Suprapubic skin (tissue), 4 donors: ENCODE data around the gene LRRC1. TPM values are rescaled to one million over a fixed set of nuclear protein-coding genes. Genes with fewer than 3 reads are reported as not detected.

ENCODE experiments used
- DNase-seq, 2 donors: peaks; one replicate each; pipeline ENCODE4 v3.0.0-alpha.2; 2019; ENCODE audit warnings: low spot score in 2 of 2
- H3K27ac ChIP-seq: fragments of 200-600 bp; sonication (generic); one replicate; pipeline ENCODE4 v1.5.1; 2019
- H3K27me3 ChIP-seq: fragments of 200-600 bp; sonication (generic); one replicate; pipeline ENCODE4 v1.5.1; 2019
- H3K36me3 ChIP-seq: fragments of 200-600 bp; sonication (generic); one replicate; pipeline ENCODE4 v1.5.1; 2019
- H3K4me1 ChIP-seq: fragments of 200-600 bp; sonication (generic); one replicate; pipeline ENCODE4 v1.5.1; 2019
- H3K4me3 ChIP-seq: fragments of 200-600 bp; sonication (generic); one replicate; pipeline ENCODE4 v1.5.1; 2019; ENCODE audit warnings: mild to moderate bottlenecking
- H3K9me3 ChIP-seq: fragments of 200-600 bp; sonication (generic); one replicate; pipeline ENCODE4 v1.5.1; 2019
- CTCF ChIP-seq, 2 donors: fragments of 200-600 bp in 1 of 2; fragments of 450-650 bp in 1 of 2; sonication (generic) in 1 of 2; IDR thresholded peaks; one replicate each; pipeline ENCODE4 v1.5.1; 2016 to 2019; ENCODE audit warnings: antibody characterized with exemption in 2 of 2, mild to moderate bottlenecking in 1 of 2, moderate library complexity in 1 of 2
- EP300 ChIP-seq: sonication (generic); formaldehyde crosslinking; IDR thresholded peaks from one replicate; pipeline ENCODE4 v1.6.1; 2017; ENCODE audit warnings: antibody characterized with exemption
- POLR2A ChIP-seq, 2 donors: fragments of 450-650 bp; IDR thresholded peaks; one replicate each; pipeline ENCODE4 v1.6.1; 2017; ENCODE audit warnings: antibody characterized with exemption in 2 of 2, mild to moderate bottlenecking in 2 of 2, moderate library complexity in 2 of 2
- POLR2AphosphoS5 ChIP-seq, 3 donors: sonication (generic); formaldehyde crosslinking; IDR thresholded peaks; one replicate each; pipeline ENCODE4 v1.6.1; 2017; ENCODE audit warnings: antibody characterized with exemption in 3 of 3
- WGBS: methylation state at CpG from one replicate; pipeline ENCODE4 v1.1.5; 2018; 5-methylcytosine and 5-hydroxymethylcytosine counted together
- total RNA-seq, 4 donors: library from RNA; depleted of rRNA; stranded (reverse); fragments of >200 nt; gene quantifications; one replicate each; pipeline ENCODE4 v1.1.0, GENCODE V29; 2016

The LRRC1 gene
- total RNA-seq, 4 donors from 2014 or later, result 34.6 to 80.9 (median 42.4) TPM

GRCh38 chr6:53921639-53922038, 126.8 kb downstream of the LRRC1 start:
- TF ChIP-seq CTCF (IDR thresholded peaks at IDR 0.05) (no peak), POLR2AphosphoS5 (IDR thresholded peaks at IDR 0.05) (no peak), EP300 (no peak), POLR2A (IDR thresholded peaks at IDR 0.05) (no peak)
- Histone ChIP-seq H3K36me3 (peaks cover 12% of the 10 kb centered on the region), H3K4me3 (no peak overlapping the region), H3K4me1 (peaks cover 30% of the 10 kb centered on the region), H3K27ac (no peak overlapping the region), H3K27me3 (no peaks in the 10 kb centered on the region), H3K9me3 (no peaks in the 10 kb centered on the region)
- no peak for DNase-seq
- WGBS, result 96% methylated on average over 2 of the region's 2 CpGs

- TF ChIP-seq CTCF (IDR thresholded peaks at IDR 0.05) (no peak), POLR2A (IDR thresholded peaks at IDR 0.05) (no peak), EP300 (no peak), POLR2AphosphoS5 (IDR thresholded peaks at IDR 0.05) (no peak)
- Histone ChIP-seq H3K36me3 (peaks cover 12% of the 10 kb centered on the region), H3K27me3 (no peaks in the 10 kb centered on the region), H3K4me1 (peaks cover 37% of the 10 kb centered on the region), H3K4me3 (no peak overlapping the region), H3K27ac (no peak overlapping the region), H3K9me3 (no peaks in the 10 kb centered on the region)
- 86% methylated on average over 14 of the region's 14 CpGs for WGBS
- no peak for DNase-seq
Measured at GRCh38 chr6:53922539-53922981, 127.8 kb downstream of the LRRC1 start.

GRCh38 chr6:53924277-53924676, 129.5 kb downstream of the LRRC1 start:
- Histone ChIP-seq H3K9me3 (no peaks in the 10 kb centered on the region), H3K27me3 (no peaks in the 10 kb centered on the region), H3K27ac (no peak overlapping the region), H3K36me3 (peaks cover 12% of the 10 kb centered on the region), H3K4me1 (peaks cover 43% of the 10 kb centered on the region), H3K4me3 (no peak overlapping the region)
- no peak for DNase-seq
- TF ChIP-seq POLR2AphosphoS5 (IDR thresholded peaks at IDR 0.05) (no peak), EP300 (no peak), CTCF (IDR thresholded peaks at IDR 0.05) (no peak), POLR2A (IDR thresholded peaks at IDR 0.05) (no peak)
- 90% methylated on average over 3 of the region's 3 CpGs for WGBS

- no peak for DNase-seq
- no peak for TF ChIP-seq CTCF (IDR thresholded peaks at IDR 0.05)
- TF ChIP-seq POLR2A (IDR thresholded peaks at IDR 0.05), result no peak
- no peak for TF ChIP-seq POLR2AphosphoS5 (IDR thresholded peaks at IDR 0.05)
- TF ChIP-seq EP300, result no peak
- WGBS, result 71% methylated on average over 7 of the region's 7 CpGs
- H3K36me3 ChIP-seq, result peaks cover 12% of the 10 kb centered on the region
- peak overlapping the region; percentile 92 for H3K27ac ChIP-seq
- H3K4me1 ChIP-seq, result peaks cover 43% of the 10 kb centered on the region
- no peak overlapping the region for H3K4me3 ChIP-seq
- no peaks in the 10 kb centered on the region for H3K27me3 ChIP-seq
- no peaks in the 10 kb centered on the region for H3K9me3 ChIP-seq
Measured at GRCh38 chr6:53924821-53925422, 130.1 kb downstream of the LRRC1 start.

GRCh38 chr6:53925891-53926290, 131.1 kb downstream of the LRRC1 start:
- H3K4me3 ChIP-seq, result no peak overlapping the region
- H3K9me3 ChIP-seq, result no peaks in the 10 kb centered on the region
- DNase-seq, result no peak
- peaks cover 5% of the 10 kb centered on the region for H3K36me3 ChIP-seq
- peak overlapping the region; percentile 92 for H3K27ac ChIP-seq
- 99% methylated on average over 6 of the region's 6 CpGs for WGBS
- no peaks in the 10 kb centered on the region for H3K27me3 ChIP-seq
- H3K4me1 ChIP-seq, result peaks cover 53% of the 10 kb centered on the region
- TF ChIP-seq CTCF (IDR thresholded peaks at IDR 0.05), result no peak
- no peak for TF ChIP-seq POLR2A (IDR thresholded peaks at IDR 0.05)
- no peak for TF ChIP-seq POLR2AphosphoS5 (IDR thresholded peaks at IDR 0.05)
- no peak for TF ChIP-seq EP300
